ENCODE data around the gene CD46.
"Not testable (repeated sequence)": the region's sequence is repeated elsewhere in the genome, so short reads cannot be mapped to it uniquely, and the experiment has no call there.

CD46 gene

GRCh38 chr1:207750631-207751305, 1.1 kb upstream of the CD46 start:
- no peak for DNase-seq (ENCODE audit: low read depth in 2 of 2)

- DNase-seq (ENCODE audit: low read depth in 2 of 2), result not testable (repeated sequence)
Measured at GRCh38 chr1:207751463-207751789, 428 bp upstream of the CD46 start.

- no peak for DNase-seq (ENCODE audit: low read depth in 2 of 2)
Measured at GRCh38 chr1:207752456-207752998, 673 bp downstream of the CD46 start.

GRCh38 chr1:207753611-207754010, 1.8 kb downstream of the CD46 start:
- DNase-seq (ENCODE audit: low read depth in 2 of 2), result no peak

- no peak for DNase-seq (ENCODE audit: low read depth in 2 of 2)
Measured at GRCh38 chr1:207754011-207754410, 2.2 kb downstream of the CD46 start.

- no peak for DNase-seq (ENCODE audit: low read depth in 2 of 2)
Measured at GRCh38 chr1:207754974-207755700, 3.3 kb downstream of the CD46 start.

- DNase-seq (ENCODE audit: low read depth in 2 of 2), result no peak
Measured at GRCh38 chr1:207755846-207756693, 4.2 kb downstream of the CD46 start.

GRCh38 chr1:207762622-207763021, 10.8 kb downstream of the CD46 start:
- DNase-seq (ENCODE audit: low read depth in 2 of 2), result no peak

- DNase-seq (ENCODE audit: low read depth in 2 of 2), result no peak
Measured at GRCh38 chr1:207763091-207763490, 11.2 kb downstream of the CD46 start.

GRCh38 chr1:207763972-207764371, 12.1 kb downstream of the CD46 start:
- no peak for DNase-seq (ENCODE audit: low read depth in 2 of 2)

- no peak for DNase-seq (ENCODE audit: low read depth in 2 of 2)
Measured at GRCh38 chr1:207766569-207766968, 14.7 kb downstream of the CD46 start.

GRCh38 chr1:207770514-207770913, 18.7 kb downstream of the CD46 start:
- not testable (repeated sequence) for DNase-seq (ENCODE audit: low read depth in 2 of 2)

- DNase-seq (ENCODE audit: low read depth in 2 of 2), result not testable (repeated sequence)
Measured at GRCh38 chr1:207776045-207776444, 24.2 kb downstream of the CD46 start.

GRCh38 chr1:207777412-207777811, 25.6 kb downstream of the CD46 start:
- not testable (repeated sequence) for DNase-seq (ENCODE audit: low read depth in 2 of 2)

- DNase-seq (ENCODE audit: low read depth in 2 of 2), result no peak
Measured at GRCh38 chr1:207779008-207779407, 27.2 kb downstream of the CD46 start.

- no peak for DNase-seq (ENCODE audit: low read depth in 2 of 2)
Measured at GRCh38 chr1:207781312-207781711, 29.5 kb downstream of the CD46 start.

GRCh38 chr1:207787776-207788175, 35.9 kb downstream of the CD46 start:
- DNase-seq (ENCODE audit: low read depth in 2 of 2), result no peak

- DNase-seq (ENCODE audit: low read depth in 2 of 2), result no peak
Measured at GRCh38 chr1:207789386-207789785, 37.5 kb downstream of the CD46 start.

- DNase-seq (ENCODE audit: low read depth in 2 of 2), result no peak
Measured at GRCh38 chr1:207789792-207790787, 38.2 kb downstream of the CD46 start.

- no peak for DNase-seq (ENCODE audit: low read depth in 2 of 2)
Measured at GRCh38 chr1:207791290-207791689, 39.4 kb downstream of the CD46 start.

- no peak for DNase-seq (ENCODE audit: low read depth in 2 of 2)
Measured at GRCh38 chr1:207793327-207793726, 41.5 kb downstream of the CD46 start.
